H9 (cell line): ENCODE data around the gene TBC1D30. TPM values are rescaled to one million over a fixed set of nuclear protein-coding genes. Genes with fewer than 3 reads are reported as not detected.

Source experiments
- DNase-seq: peaks from one replicate; pipeline ENCODE4 v3.0.0-alpha.2; 2017
- H2AFZ ChIP-seq: one replicate; pipeline ENCODE4 v1.6.1; 2013; ENCODE audit warnings: mild to moderate bottlenecking, low read length, control low read depth, moderate library complexity
- H2AK5ac ChIP-seq: 2 replicates; pipeline ENCODE4 v1.6.1; 2013; ENCODE audit warnings: low read length, control low read depth, mixed read lengths; ENCODE audit not compliant: insufficient read length
- H2BK120ac ChIP-seq: one replicate; pipeline ENCODE4 v1.6.1; 2013; ENCODE audit warnings: low read depth, mild to moderate bottlenecking, low read length, control low read depth, inconsistent platforms; ENCODE audit not compliant: poor library complexity, severe bottlenecking
- H2BK12ac ChIP-seq: 2 replicates; pipeline ENCODE4 v1.6.1; 2013; ENCODE audit warnings: low read length, control low read depth, mixed read lengths, low read depth; ENCODE audit not compliant: insufficient read length
- H2BK15ac ChIP-seq: 2 replicates; pipeline ENCODE4 v1.6.1; 2013; ENCODE audit warnings: low read depth, low read length, control low read depth
- H2BK20ac ChIP-seq: one replicate; pipeline ENCODE4 v1.6.1; 2013; ENCODE audit warnings: low read depth, mild to moderate bottlenecking, low read length, control low read depth, inconsistent platforms; ENCODE audit not compliant: poor library complexity, severe bottlenecking
- H2BK5ac ChIP-seq: 2 replicates; pipeline ENCODE4 v1.6.1; 2013; ENCODE audit warnings: low read length, control low read depth, mixed read lengths; ENCODE audit not compliant: insufficient read length
- H3K14ac ChIP-seq: 2 replicates; pipeline ENCODE4 v1.6.1; 2013; ENCODE audit warnings: low read length, control low read depth; ENCODE audit not compliant: insufficient read depth
- H3K18ac ChIP-seq: 2 replicates; pipeline ENCODE4 v1.6.1; 2013; ENCODE audit warnings: low read depth, mild to moderate bottlenecking, mixed read lengths, low read length, control low read depth; ENCODE audit not compliant: insufficient read length
- H3K23ac ChIP-seq: 2 replicates; pipeline ENCODE4 v1.6.1; 2013; ENCODE audit warnings: low read length, control low read depth, mixed read lengths, low read depth; ENCODE audit not compliant: insufficient read length
- H3K23me2 ChIP-seq: 2 replicates; pipeline ENCODE4 v1.6.1; 2013; ENCODE audit warnings: low read depth, mild to moderate bottlenecking, mixed read lengths, low read length, control low read depth; ENCODE audit not compliant: insufficient read length, poor library complexity, severe bottlenecking
- H3K27ac ChIP-seq: 2 replicates; pipeline ENCODE4 v1.5.1; 2013; ENCODE audit warnings: low read length, control low read depth, mixed read lengths, low read depth; ENCODE audit not compliant: insufficient read length
- H3K27me3 ChIP-seq: 2 replicates; pipeline ENCODE4 v1.6.1; 2013; ENCODE audit warnings: low read length, control low read depth, inconsistent platforms; ENCODE audit not compliant: insufficient read depth
- H3K4ac ChIP-seq: 2 replicates; pipeline ENCODE4 v1.6.1; 2013; ENCODE audit warnings: low read depth, mild to moderate bottlenecking, control low read depth, inconsistent platforms, low read length, moderate library complexity
- H3K4me1 ChIP-seq: 2 replicates; pipeline ENCODE4 v1.6.1; 2013; ENCODE audit warnings: low read length, control low read depth, inconsistent platforms; ENCODE audit not compliant: insufficient read depth
- H3K4me2 ChIP-seq: 2 replicates; pipeline ENCODE4 v1.6.1; 2013; ENCODE audit warnings: low read length, control low read depth, mixed read lengths; ENCODE audit not compliant: insufficient read length, insufficient read depth
- H3K56ac ChIP-seq: 2 replicates; pipeline ENCODE4 v1.6.1; 2013; ENCODE audit warnings: low read depth, mild to moderate bottlenecking, mixed read lengths, low read length, control low read depth; ENCODE audit not compliant: insufficient read length
- H3K79me1 ChIP-seq: 2 replicates; pipeline ENCODE4 v1.6.1; 2013; ENCODE audit warnings: low read depth, mild to moderate bottlenecking, moderate library complexity, low read length, control low read depth, inconsistent platforms; ENCODE audit not compliant: insufficient read depth, poor library complexity, severe bottlenecking
- H3K79me2 ChIP-seq: 2 replicates; pipeline ENCODE4 v1.6.1; 2013; ENCODE audit warnings: low read length, control low read depth, inconsistent platforms; ENCODE audit not compliant: insufficient read depth
- H3K9ac ChIP-seq: 2 replicates; pipeline ENCODE4 v1.6.1; 2013; ENCODE audit warnings: low read length, control low read depth, mixed read lengths; ENCODE audit not compliant: insufficient read length; ENCODE audit errors: extremely low read depth
- H3K9me3 ChIP-seq: one replicate; pipeline ENCODE4 v1.6.1; 2013; ENCODE audit warnings: low read depth, low read length, inconsistent platforms; ENCODE audit not compliant: control insufficient read depth
- H3T11ph ChIP-seq: one replicate; pipeline ENCODE4 v1.6.1; 2013; ENCODE audit warnings: mild to moderate bottlenecking, low read length, control low read depth, inconsistent platforms
- H4K20me1 ChIP-seq: one replicate; pipeline ENCODE4 v1.6.1; 2013; ENCODE audit not compliant: control insufficient read depth, insufficient read length, insufficient read depth
- H4K5ac ChIP-seq: 2 replicates; pipeline ENCODE4 v1.6.1; 2013; ENCODE audit warnings: low read depth, mild to moderate bottlenecking, mixed read lengths, low read length, control low read depth; ENCODE audit not compliant: insufficient read length
- H4K8ac ChIP-seq: replicated peaks from 2 replicates; pipeline ENCODE4 v1.6.1; 2013; ENCODE audit warnings: low read length, control low read depth, mixed read lengths, low read depth; ENCODE audit not compliant: insufficient read length
- H4K91ac ChIP-seq: 2 replicates; pipeline ENCODE4 v1.6.1; 2013; ENCODE audit warnings: low read depth, mild to moderate bottlenecking, moderate library complexity, mixed read lengths, low read length, control low read depth; ENCODE audit not compliant: insufficient read length
- H3K27ac Mint-ChIP-seq, 3 experiments: 2 replicates in 2 of 3; 3 replicates in 1 of 3; pipeline ENCODE4 v1.8.0; 2020 to 2021; ENCODE audit warnings: mixed read lengths in 3 of 3, mild to moderate bottlenecking in 1 of 3, moderate library complexity in 1 of 3
- H3K27me3 Mint-ChIP-seq: 2 replicates; pipeline ENCODE4 v1.8.0; 2021; ENCODE audit warnings: low read depth, mild to moderate bottlenecking, moderate library complexity, mixed read lengths
- H3K36me3 Mint-ChIP-seq, 3 experiments: 2 replicates in 2 of 3; 3 replicates in 1 of 3; pipeline ENCODE4 v1.8.0; 2020 to 2021; ENCODE audit warnings: low read depth in 3 of 3, mixed read lengths in 3 of 3; ENCODE audit not compliant: insufficient read depth in 1 of 3
- H3K4me1 Mint-ChIP-seq, 2 experiments: 2 replicates each; pipeline ENCODE4 v1.8.0; 2020; ENCODE audit warnings: mixed read lengths in 2 of 2
- H3K4me3 Mint-ChIP-seq, 2 experiments: 2 replicates in 1 of 2; 3 replicates in 1 of 2; pipeline ENCODE4 v1.8.0; 2020 to 2021; ENCODE audit warnings: mild to moderate bottlenecking in 2 of 2, mixed read lengths in 2 of 2, moderate library complexity in 1 of 2
- H3K9me3 Mint-ChIP-seq, 2 experiments: 2 replicates in 1 of 2; 3 replicates in 1 of 2; pipeline ENCODE4 v1.8.0; 2020; ENCODE audit warnings: mild to moderate bottlenecking in 2 of 2, mixed read lengths in 2 of 2, moderate library complexity in 1 of 2
- CTCF ChIP-seq: fragments of 200-600 bp; sonication (generic); conservative IDR thresholded peaks from 3 replicates; pipeline ENCODE4 v1.8.0; 2021; ENCODE audit warnings: antibody characterized with exemption, mild to moderate bottlenecking
- WGBS: extraction: QIAGEN DNeasy Blood & Tissue Kit; methylation state at CpG from one replicate; pipeline ENCODE4 v1.1.7; 2013; ENCODE audit warnings: missing lambda C conversion rate, low lambda C conversion rate, mixed read lengths; ENCODE audit not compliant: insufficient read length; ENCODE audit errors: extremely low coverage; 5-methylcytosine and 5-hydroxymethylcytosine counted together
- total RNA-seq: library from RNA; stranded (reverse); gene quantifications from 2 replicates; pipeline ENCODE4 v1.2.1, GENCODE V29; 2021

Gene TBC1D30
- total RNA-seq, 1 experiment from 2014 or later, result 1.6 TPM

- DNase-seq, result peak; percentile 43
- Histone ChIP-seq H2AFZ (no peak overlapping the region), H2BK5ac (no peak overlapping the region), H3K23me2 (no peaks in the 10 kb centered on the region), H2BK120ac (no peak overlapping the region), H4K8ac (no peak overlapping the region), H3K27ac (no peak overlapping the region), H3K4me1 (no peaks in the 10 kb centered on the region), H2AK5ac (no peak overlapping the region), H2BK12ac (no peak overlapping the region), H3K79me2 (no peaks in the 10 kb centered on the region), H4K91ac (no peak overlapping the region), H3T11ph (no peak overlapping the region), H3K27me3 (no peaks in the 10 kb centered on the region), H4K20me1 (no peaks in the 10 kb centered on the region), H3K56ac (no peak overlapping the region), H2BK20ac (no peak overlapping the region), H3K9ac (no peak overlapping the region), H2BK15ac (no peak overlapping the region), H4K5ac (no peak overlapping the region), H3K23ac (no peak overlapping the region), H3K14ac (no peak overlapping the region), H3K9me3 (no peaks in the 10 kb centered on the region), H3K4ac (no peak overlapping the region), H3K4me2 (no peak overlapping the region), H3K18ac (no peak overlapping the region), H3K79me1 (no peaks in the 10 kb centered on the region)
- Mint-ChIP-seq H3K4me1 (peaks cover 7 to 8% of the 10 kb centered on the region in 2 experiments), H3K9me3 (no peaks in the 10 kb centered on the region), H3K27me3 (no peaks in the 10 kb centered on the region; the same call in 1 of the 2 replicates), H3K36me3 (no peaks in the 10 kb centered on the region), H3K4me3 (no peak overlapping the region), H3K27ac (no peak overlapping the region)
- WGBS, result no CpG with 5 or more reads among the region's 17 CpGs
- TF ChIP-seq CTCF, result peak; percentile 39; the same call in 2 of the 3 replicates
Measured at GRCh38 chr12:64883264-64884163, 59.1 kb downstream of the TBC1D30 start.
